AG10803 (cell line): Measurements from ENCODE around the gene CHCHD3.
A peak's percentile ranks its signal among the peaks of the same experiment; 100 is the strongest.

Source experiments
- DNase-seq: peaks from one replicate; pipeline ENCODE4 v3.0.0; 2010; ENCODE audit warnings: low read depth
- H3K4me3 ChIP-seq: 2 replicates; pipeline ENCODE4 v1.5.1; 2011; ENCODE audit warnings: mild to moderate bottlenecking, low read length, control low read depth
- TF ChIP-seq, protein P1 (sequence below): conservative IDR thresholded peaks from 2 replicates; pipeline ENCODE4 v1.5.1; 2011; ENCODE audit warnings: mild to moderate bottlenecking, low read length, control low read depth, inconsistent platforms

Gene CHCHD3

DNA sequence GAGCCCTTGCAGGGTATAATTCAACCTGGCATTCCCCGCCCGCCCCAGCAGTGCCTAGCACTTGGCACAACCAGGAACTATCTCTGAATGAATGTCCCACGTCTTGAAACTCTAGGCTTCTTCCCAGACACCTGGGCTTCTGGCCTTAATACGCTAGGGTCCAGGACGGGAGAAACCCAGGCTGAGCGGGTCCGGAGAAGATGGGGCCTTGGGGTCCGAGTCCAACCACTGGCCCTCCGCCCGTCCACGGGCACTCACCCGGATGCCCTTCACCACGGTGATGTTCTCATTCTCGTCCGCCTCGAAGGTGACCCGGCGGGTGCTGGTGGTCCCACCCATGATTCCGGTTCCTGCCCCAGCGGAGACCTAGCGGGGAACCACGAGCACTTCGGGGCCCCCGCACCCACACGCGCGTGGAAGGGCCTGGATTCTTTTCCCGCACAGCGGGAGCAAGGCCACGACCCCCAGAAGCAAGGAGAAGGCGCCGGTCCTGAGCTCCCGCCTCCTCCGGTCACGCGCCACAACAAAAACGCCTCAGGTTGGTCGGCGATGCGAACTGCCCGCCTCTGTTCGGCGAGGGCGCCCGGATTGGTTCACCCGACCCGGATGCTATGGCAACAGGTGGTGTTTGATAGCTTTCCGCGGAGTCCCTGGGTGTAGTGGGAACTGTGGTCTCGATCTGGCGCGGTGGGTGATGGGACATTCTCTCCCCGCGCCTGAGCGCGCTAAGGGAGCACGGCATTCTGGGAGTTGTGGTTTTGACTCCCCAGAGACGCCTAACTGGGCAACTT lies at the start of gene CHCHD3:
Gene CHCHD3 (minus strand): TSS at position 492 of the 791 bp plus-strand sequence. CDS start 153 bp downstream, at position 339.
- H3K4me3 ChIP-seq: peak within 1 kb of the TSS; percentile 91
- DNase-seq: peak; percentile 97
- TF ChIP-seq, protein P1, sequence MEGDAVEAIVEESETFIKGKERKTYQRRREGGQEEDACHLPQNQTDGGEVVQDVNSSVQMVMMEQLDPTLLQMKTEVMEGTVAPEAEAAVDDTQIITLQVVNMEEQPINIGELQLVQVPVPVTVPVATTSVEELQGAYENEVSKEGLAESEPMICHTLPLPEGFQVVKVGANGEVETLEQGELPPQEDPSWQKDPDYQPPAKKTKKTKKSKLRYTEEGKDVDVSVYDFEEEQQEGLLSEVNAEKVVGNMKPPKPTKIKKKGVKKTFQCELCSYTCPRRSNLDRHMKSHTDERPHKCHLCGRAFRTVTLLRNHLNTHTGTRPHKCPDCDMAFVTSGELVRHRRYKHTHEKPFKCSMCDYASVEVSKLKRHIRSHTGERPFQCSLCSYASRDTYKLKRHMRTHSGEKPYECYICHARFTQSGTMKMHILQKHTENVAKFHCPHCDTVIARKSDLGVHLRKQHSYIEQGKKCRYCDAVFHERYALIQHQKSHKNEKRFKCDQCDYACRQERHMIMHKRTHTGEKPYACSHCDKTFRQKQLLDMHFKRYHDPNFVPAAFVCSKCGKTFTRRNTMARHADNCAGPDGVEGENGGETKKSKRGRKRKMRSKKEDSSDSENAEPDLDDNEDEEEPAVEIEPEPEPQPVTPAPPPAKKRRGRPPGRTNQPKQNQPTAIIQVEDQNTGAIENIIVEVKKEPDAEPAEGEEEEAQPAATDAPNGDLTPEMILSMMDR: no peak

DNA sequence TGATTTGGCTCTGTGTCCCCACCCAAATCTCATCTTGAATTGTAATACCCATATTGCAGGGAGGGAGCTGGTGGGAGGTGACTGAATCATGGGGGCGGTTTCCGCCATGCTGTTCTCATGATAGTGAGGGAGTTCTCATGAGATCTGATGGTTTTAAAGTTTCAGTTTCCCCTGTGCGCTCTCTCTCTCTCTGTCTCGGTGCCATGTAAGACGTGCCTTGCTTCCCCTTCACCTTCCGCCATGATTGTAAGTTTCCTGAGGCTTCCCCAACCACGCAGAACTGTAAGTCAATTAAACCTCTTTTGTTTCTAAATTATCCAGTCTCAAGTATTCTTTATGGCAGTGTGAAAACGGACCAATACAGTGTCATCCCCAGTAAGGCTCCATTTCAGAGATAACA lies 48.3 kb upstream of the CHCHD3 start:
- TF ChIP-seq, protein P1: no peak
- DNase-seq: no peak
- no peak overlapping the region for H3K4me3 ChIP-seq

DNA sequence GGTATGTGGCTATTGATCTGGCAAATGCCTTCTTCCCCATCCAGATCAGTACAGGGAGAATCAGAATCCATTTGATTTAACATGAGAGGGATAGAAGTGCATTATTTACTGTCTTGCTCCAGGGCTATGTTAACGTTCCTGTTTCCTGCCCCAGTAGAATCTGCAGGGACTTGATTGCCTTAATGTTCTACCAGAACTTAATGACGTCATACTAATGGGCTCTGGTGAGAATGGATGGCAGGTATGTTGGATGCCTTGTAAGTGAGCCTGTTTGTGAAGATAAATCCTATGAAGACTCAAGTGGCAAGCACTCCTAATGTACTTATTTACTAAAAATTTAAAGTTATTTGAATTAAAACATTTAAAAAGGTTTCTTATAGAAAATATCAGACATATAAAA lies 44.5 kb upstream of the CHCHD3 start:
- DNase-seq: no peak
- TF ChIP-seq, protein P1: no peak
- no peak overlapping the region for H3K4me3 ChIP-seq

DNA sequence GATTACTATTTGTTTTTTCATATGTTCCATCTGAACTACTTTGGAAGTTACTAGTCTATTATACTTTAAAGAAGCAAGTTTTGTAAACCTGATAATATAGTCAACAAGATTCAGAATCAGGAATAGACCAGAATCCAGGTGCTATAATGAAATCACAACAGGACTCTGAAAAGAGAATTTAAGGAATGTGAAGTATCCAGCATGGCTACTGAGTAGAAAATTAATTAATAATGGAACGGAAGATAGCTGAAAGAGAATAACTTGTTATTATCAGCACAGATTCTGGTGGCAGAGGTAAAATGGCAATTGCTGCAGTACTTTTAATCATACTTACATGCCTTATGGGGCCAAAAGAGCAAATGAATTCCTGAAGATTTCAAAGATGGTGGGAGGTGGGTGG lies 43.1 kb upstream of the CHCHD3 start:
- TF ChIP-seq, protein P1: no peak
- no peak overlapping the region for H3K4me3 ChIP-seq
- no peak for DNase-seq

DNA sequence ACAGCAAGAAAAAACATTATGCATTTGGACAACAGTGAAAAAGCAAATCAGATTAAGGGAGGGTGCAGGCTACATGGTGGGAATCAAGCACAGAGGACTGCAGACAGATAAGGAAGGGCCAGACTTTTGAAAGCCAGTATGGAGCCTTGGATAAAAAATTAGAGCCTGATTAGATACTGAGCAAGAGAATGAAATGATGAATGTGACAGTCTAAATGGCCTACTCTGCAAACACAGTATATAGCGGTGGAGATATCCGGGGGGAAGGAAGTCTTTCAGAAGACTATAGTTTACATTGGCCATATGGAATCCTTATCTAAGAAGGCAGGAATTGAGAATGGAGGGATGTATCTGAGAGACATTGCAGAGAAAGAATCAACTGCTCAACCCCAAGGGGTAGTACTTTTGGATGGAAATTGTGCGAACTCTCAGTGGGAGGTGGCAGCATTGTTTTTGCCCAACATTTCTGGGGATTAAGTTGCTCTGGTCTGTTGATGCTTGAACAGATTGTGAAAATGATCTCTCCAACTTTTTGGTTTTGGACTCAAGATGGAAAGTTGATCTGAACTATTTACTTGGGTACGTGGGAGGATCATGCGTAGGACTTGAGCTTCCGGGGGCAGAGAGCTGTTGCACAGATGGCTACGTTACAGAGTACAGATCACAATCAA lies 39.4 kb upstream of the CHCHD3 start:
- no peak overlapping the region for H3K4me3 ChIP-seq
- no peak for DNase-seq
- TF ChIP-seq, protein P1: no peak

DNA sequence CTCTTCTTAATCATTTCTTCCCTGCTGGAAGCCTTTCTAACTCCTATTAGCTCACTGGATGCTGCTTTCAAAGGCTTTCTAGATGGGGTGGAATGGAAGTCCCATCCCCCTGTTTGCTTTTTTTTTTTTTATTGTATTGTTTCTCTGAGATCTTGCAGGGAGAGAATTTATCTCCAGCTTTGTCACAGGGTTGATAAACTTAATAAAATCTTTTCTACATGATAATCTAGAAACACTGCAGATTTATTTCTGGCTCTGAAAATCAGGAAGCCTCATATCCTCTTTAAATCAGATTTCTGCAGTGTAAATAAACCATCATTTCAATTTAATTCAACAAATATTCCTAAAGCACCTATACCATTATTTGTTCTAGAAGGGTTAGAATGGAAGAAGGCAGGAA lies 37.2 kb upstream of the CHCHD3 start:
- DNase-seq: no peak
- no peak overlapping the region for H3K4me3 ChIP-seq
- TF ChIP-seq, protein P1: no peak

DNA sequence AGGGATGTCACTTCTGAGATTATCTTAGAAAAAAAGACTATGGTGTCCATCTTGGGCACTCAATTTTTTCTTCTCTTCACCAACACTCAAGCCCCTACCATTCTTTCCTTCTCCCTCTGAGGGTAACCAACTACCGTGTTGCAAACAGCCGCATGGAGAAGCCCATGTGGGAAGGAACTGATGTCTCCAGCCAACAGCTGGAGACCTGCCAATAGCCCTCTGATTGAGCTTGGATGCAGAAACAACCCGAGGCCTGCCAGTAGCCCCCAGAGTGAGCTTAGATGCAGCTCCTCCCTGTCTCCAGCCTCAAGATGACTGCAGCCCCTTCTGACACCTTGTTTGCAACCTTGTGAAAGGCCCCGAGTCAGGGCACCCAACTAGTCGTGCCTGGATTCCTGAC lies 36.4 kb upstream of the CHCHD3 start:
- TF ChIP-seq, protein P1: no peak
- DNase-seq: no peak
- no peak overlapping the region for H3K4me3 ChIP-seq
